ENCODE measurements around the gene RNF114.

Gene RNF114

GRCh38 chr20:50001784-50002311 lies 65.7 kb downstream of the RNF114 start:
- no peak for TF ChIP-seq ZFX (IDR thresholded peaks at IDR 0.05)
- TF ChIP-seq CTCF (conservative IDR thresholded peaks at IDR 0.05), result no peak
- no peak overlapping the region for H3K27ac ChIP-seq

GRCh38 chr20:50003253-50003656 lies 67.1 kb downstream of the RNF114 start:
- TF ChIP-seq ZFX (IDR thresholded peaks at IDR 0.05) (no peak), CTCF (conservative IDR thresholded peaks at IDR 0.05) (no peak)
- no peak overlapping the region for H3K27ac ChIP-seq

All from C4-2B (cell line).